HG03045 (cell line): ENCODE data around the gene CHST5.
"Not testable (repeated sequence)": the region's sequence is repeated elsewhere in the genome, so short reads cannot be mapped to it uniquely, and the experiment has no call there.

ENCODE experiments used
- ATAC-seq: cut with Tn5 transposase; IDR thresholded peaks from one replicate; pipeline ENCODE4 v1.9.1; 2021; ENCODE audit warnings: mild to moderate bottlenecking, moderate library complexity; ENCODE audit not compliant: unreplicated experiment

CHST5 gene

DNA sequence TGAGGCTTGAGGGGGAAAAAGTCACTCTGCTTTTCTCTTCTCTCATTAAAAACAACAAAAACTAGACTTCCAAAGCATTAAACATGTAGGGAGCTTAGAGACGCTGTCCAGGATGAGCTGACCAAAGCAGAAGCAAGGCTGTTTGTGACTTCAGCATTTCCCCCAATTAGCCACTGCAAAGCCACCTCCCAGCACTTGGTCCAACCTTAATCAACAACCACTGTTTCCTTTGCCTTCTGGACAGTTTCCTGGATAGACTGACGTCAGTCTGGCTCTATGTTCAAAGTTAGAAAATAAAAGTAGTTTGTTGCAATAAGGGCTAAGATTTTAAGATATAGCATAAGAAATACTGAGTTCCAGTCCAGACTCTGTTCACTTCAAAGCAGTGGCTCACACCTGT lies 17.0 kb upstream of the CHST5 start:
- ATAC-seq = no peak

DNA sequence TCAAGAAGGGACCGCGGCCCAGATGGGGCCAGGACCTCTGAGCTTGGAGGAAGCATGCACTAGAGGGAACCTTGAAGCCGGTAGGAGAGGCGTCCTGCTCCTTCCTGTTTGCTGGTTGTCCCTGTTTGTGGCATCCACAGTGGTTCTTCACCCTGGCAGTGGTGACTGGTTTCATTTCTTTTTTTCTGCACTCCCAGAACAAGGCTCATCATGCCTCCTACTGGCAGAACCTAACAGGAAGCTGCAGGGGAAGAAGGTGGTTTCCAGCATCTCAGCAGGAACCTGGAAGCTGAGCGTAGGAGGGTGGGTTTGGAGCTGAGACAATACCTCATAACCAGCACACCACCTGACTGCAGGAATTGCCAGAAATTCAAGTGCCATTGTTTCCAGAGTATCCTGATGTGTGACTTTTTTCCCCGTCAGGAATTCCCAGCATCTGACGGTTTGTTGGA lies 14.3 kb upstream of the CHST5 start:
- ATAC-seq = peak; percentile 77

DNA sequence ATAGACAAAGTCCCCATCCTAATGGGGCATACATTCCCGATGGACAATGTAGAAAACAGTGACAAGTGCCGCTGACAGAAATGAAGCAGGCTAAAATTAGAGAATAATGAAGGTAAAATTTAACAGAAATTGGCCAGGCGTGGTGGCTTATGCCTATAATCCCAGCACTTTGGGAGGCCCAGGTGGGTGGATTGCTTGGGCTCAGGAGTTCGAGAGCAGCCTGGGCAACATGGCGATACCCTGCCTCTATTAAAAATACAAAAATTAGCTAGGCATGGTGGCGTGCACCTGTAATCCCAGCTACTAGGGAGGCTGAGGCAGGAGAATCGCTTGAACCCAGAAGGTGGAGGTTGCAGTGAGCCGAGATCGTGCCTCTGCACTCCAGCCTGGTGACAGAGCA lies 12.5 kb upstream of the CHST5 start:
- not testable (repeated sequence) for ATAC-seq

DNA sequence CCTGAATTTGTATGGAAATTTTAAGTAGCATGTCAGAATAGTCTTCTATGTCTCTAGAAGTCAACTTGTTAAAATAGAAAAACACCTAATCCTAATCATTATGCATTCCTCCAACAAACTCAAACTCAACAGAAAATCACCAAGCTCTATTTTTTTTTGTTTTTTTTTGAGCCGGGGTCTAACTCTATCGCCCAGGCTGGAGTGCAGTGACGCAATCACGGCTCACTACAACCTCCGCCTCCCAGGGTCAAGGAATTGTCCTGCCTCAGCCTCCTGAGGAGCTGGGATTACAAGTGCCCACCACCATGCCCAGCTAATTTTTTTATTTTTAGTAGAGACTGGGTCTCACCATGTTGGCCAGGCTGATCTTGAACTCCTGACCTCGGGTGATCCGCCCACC lies 10.4 kb upstream of the CHST5 start:
- ATAC-seq = no peak

DNA sequence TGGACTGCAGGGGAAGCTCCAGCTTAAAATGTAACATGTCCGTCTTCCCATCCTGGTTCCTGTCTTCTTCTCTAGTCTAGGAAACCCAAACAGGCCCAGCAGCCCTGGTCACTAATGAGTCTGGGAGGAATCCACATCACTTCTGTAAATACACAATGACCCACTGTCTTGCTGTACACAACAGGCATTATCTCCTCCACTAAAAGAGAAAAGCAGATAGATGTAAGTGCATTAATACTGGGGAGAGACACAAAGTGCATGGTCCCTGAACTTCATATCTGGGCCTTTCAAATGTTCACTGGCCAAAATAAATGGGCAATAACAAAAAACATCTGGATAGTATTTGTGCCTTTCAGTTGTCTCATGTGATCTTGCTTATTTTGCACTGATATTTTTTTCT lies 10.0 kb upstream of the CHST5 start:
- not testable (repeated sequence) for ATAC-seq

DNA sequence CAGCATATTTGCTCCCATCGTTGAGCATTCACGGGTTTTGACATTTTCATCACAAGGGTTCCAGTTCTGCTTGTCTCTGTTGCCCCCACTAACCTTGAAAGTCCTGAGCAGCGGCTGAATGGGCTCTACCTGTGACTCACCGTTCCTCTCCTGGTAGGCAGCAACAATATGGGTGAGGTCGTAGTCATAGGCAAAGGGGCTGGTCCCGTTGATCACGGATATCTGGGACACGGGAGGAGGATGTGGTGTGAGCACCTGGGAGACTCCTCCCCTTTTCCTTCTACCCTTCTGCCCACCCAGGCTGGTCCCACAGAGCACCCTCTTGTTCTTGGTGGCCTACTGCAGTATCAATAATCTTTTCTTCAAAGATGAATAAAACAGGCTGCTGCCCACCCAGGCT lies 6.6 kb upstream of the CHST5 start:
- not testable (repeated sequence) for ATAC-seq

DNA sequence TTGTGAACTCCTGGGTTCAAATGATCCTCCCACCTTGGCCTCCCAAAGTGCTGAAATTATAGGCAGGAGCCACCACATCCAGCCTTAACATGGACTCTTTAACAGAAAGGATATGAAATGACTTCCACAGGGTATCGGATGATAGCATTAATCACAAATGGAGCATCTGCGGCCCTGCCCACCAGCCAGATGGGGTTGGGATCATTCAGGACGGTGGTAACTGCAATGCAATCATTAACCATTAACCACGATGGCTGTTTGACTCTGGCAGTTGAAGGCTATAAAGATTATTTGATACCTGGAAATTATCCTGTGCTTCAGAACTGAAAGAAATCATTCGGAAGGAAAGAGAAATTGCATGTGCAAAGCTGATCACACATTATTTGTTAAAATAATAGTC lies 5.3 kb upstream of the CHST5 start:
- ATAC-seq = no peak

DNA sequence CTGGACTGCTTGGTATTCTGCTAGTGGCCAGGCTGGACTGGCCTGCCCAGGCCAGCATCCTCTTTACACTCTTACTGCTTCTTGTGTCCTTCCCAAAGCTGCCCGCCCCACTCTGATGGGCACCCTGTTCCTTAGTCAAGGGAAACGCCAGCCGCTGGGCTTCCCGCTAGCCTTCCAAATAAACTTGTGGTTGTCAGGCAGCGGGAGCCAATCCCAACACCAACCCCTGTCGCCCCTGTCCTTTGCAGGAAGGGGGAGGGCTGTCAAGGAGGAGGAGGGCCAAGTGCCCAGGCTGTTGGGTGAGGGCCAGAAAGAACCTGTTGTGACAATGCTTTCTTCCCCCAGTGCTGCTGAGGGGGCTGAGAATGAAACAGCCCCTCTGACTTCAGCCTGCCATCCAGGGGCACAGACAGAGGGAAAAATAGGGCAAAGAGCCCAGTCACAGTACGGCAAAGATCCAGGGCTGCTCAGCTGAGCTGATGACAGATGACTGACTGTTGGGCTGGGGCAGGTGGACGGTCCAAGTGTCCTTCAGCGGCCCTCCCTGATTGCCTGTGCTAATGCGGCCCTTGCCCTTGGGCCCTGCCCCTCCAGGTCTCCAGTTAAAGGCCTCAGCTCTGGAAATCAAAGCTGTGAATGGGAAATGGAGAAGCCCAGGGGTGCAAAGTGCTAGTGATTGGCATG lies 3.1 kb upstream of the CHST5 start:
- ATAC-seq = not testable (repeated sequence)

DNA sequence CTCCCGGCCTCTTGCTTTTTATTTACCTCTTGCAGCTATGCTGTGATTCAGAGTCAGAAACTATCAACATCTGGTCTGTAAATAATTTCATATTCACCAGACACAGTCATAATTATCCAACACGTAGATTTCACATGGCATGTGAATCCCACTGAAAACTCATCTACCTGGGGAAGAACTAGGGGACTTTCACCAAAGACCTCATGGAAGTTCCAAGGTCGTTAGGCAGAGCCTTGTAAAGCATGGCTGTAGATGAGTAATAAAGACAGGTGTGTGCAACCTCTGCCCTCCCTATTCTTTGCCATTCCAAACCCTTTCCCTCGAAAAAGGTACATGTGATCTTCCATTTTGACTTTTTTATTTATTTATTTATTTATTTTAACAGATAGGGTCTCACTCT lies 1.9 kb upstream of the CHST5 start:
- ATAC-seq = no peak

DNA sequence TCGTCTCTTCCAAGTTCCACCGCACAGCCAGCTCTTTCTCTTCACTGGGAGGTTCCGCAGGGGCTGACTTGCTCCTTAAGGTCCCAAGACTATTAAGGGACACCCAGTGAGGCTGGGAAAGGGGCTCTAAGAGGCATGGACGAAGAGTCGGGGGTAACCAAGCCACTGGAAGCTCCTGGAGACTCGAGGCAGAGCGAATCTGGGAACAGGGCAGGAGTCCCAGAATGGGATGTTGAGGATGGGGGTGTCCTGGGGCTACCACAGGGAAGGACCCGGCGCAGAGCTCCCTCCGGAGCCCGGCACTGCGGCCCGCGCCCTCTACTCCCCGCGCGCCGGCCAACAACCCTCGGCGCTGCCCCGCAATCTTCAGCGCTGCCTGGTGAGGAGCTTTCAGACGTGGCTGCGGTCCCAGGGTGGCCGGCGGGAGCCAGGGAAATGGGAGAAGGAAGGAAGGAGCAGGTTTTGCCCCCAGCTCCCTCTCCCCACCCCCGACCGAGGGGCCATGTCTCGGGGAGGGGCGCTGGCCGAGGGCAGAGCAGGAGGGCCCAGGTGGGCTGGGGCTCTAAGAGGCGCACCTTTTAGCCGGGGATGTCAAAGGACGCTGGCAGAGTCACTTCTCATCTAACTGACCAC lies 581 bp downstream of the CHST5 start:
- no peak for ATAC-seq

DNA sequence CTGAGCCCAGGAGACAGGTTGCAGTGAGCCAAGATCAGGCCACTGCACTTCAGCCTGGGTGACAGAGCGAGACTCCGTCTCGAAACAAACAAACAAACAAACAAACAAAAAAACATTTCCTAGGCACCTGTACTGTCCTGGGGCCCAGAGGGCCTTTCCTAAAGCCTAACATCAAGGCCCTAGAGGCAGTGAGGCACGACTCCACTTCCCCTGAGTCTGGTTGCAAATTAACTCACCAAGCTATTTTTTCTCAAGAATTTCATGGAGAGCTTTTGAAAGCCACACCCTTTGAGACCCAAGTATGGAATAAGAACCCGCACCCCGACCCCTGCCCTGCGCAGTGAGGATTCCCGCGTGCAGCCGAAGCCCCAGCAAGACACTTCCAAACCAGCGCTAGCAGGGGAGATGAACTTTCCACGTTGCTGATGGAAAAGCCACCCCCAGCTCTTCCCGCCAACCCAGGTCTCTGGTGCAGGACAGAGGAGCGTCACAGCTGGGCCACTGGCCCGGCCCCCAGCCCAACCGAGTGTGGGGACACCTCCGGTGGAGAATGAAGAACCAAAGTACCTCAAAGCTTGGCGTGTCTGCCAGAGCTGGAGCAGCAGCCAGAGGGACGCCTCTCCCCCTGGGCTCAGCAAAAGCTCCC lies 1.2 kb downstream of the CHST5 start:
- no peak for ATAC-seq

DNA sequence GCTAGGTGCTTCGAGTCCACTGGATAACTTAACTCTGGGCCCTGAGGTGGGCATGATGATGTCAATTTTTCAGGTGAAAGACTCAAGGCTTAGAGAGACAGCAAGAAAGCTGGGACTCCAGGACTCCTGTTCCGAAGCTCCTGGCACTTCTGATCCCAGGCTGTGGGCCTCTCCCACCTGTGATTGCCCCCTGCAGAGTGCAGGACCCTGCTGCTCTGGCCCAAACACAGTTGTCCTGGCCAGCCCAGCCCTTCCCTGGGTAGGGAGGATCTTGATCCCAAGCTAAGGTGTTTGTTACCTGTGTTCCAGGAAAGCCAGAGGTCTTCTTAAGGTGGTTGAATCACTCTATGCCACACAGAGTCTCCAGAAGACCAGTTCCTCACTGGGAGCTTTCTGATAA lies 3.1 kb downstream of the CHST5 start:
- no peak for ATAC-seq

DNA sequence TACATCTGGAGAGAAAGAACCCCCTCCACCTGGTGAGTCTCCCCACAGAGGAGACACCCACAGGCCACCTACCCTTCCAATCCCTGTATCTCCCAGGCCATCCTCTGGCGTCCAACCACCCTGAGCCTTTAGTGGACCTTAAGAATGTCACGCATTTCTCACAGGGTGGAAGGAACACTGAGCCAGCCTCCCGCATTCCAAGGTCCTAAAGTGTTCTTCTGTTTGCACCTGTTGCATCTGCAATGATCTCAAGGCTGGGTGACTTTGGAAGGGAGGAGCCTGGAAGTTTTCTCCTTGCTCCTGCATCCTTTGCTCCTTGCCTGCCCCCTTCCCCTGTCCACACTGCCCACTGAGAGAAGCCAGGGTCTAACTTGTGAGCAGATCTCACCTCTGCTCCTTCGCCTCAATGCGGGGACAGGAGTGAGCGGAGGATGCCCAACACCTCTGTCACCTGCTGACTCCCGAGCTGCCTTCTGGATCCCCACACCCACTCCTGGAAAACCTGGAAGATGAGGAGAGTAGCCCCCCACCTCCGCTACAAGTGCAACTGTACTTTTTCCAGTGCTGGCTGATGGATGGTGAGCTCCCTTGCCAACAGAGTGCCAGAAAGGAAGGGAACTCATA lies 3.7 kb downstream of the CHST5 start:
- ATAC-seq = no peak

DNA sequence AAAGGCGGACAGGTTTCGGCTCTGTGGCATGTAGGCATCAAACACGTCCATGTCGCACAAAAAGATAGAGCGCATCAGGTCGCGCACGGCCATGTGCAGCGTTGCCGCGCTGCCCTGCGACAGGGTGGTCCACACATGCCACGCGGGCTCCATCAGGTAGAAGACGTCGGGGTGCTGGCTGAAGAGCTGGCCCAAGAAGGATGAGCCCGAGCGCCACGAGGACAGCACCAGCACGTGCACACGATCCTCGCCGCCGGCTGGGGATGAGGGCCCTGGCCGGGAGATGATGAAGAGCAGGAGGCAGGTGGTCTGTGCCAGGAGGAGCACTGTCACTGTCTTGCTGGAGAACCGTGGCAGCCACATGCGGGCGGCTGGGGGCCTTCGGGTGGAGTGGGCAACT lies 5.9 kb downstream of the CHST5 start:
- ATAC-seq = no peak

DNA sequence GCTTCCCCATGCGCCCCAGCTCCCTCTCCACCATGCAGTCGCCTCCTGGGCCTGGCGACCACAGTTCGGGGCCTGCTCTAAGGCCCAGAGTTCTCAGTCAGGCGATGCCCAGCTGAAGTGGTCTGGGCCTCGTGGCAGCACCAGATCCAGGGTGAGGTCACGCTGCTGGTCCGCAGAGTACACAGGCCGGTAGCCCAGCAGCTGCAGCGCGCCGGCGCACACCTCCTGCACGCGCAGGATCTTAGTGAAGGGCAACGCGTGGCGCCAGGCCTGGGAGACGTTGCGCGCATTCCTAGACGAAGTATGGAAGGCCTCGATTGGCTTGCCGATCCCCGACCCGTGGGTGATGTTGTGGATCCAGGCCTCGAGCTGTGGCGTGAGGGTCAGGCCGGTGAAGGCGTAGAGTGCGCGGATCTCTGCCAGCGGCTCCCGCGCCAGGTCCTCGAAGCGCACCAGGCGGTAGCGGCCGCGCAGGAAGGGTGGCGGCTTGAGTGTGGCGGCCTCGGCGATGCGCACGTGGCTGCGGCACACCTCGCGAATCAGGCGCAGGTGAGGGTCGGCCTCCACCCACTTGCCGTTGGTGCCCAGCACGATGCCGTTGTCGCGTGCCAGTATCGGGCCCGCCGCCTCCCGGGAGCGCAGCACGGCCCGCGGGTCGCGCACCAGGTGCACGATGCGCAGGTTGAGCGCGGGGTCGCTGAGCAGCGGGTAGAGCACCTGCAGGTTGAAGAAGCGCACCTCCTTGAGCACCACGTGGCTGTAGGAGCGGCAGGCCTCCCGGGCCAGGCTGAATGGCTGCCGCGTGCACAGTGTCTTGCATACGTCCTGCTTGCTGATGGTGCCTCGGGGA lies 6.6 kb downstream of the CHST5 start:
- no peak for ATAC-seq

DNA sequence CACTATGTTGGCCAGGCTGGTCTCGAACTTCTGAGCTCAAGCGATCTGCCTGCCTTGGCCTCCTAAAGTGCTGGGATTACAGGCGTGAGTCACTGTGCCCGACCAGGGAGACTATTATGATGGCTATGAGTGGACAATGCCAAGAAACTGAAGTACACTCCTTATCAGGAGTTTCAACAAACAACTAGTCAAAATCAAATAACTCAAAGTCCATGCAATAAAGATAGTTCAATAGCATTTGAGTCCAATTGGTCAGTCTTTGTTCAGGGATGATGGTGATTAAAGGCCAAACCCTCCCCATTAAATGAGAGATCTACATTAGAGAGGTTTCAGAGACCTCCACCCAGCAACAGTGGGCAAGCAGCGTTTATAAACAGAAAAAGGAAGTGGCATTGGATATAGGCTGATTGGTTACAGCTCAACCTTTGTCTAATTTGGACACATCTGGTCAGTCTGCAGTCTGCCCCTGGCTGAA lies 8.0 kb downstream of the CHST5 start:
- no peak for ATAC-seq

DNA sequence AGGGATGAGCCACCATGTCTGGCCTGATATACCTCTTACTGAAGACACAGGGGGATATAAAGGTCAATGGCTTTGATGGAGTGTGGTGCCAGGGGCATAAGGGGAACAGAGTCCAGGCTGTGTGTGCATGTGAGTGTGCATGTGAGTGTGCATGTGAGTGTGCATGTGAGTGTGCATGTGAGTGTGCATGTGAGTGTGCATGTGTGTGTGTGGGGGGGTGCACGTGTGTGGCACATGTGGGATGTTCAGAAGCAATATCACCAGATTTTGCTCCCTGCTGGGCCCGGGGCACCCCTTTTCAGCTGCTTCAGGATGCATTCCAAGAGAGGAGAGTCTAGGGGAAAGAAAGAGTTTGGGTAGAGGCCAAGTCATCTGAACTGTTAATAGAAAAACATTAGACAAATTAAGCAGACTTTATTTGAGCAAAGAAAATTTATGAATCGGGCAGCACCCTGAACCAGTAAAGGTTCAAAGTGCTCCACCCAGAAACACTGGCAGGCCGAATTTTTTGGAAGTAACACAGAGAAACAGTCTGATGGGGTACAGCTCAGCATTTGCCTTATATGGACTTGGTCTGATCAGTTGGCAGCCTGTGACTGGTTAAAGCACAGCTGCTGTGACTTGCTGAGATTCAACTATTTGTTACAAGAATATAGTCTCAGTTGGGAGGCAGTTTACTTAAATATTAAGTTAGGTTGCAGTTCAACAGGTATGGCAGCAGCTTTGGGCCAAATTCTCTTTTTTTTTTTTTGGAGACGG lies 9.7 kb downstream of the CHST5 start:
- ATAC-seq = no peak

DNA sequence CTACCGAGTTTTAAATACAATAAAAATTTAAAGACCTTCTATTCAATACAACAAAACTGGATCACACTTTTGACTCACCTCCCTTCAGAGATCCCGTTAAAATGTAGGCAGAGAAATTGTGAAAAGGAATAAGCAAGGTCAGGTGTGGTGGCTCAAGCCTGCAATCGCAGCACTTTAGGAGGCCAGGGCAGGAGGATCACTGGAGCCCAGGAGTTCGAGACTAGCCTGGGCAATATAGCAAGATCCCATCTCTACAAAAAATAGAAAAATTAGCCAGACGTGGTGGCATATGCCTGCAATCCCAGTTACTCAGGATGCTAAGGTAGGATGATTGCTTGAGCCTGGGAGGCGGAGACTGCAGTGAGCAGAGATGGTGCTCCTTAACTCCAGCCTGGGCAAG lies 16.7 kb downstream of the CHST5 start:
- no peak for ATAC-seq

DNA sequence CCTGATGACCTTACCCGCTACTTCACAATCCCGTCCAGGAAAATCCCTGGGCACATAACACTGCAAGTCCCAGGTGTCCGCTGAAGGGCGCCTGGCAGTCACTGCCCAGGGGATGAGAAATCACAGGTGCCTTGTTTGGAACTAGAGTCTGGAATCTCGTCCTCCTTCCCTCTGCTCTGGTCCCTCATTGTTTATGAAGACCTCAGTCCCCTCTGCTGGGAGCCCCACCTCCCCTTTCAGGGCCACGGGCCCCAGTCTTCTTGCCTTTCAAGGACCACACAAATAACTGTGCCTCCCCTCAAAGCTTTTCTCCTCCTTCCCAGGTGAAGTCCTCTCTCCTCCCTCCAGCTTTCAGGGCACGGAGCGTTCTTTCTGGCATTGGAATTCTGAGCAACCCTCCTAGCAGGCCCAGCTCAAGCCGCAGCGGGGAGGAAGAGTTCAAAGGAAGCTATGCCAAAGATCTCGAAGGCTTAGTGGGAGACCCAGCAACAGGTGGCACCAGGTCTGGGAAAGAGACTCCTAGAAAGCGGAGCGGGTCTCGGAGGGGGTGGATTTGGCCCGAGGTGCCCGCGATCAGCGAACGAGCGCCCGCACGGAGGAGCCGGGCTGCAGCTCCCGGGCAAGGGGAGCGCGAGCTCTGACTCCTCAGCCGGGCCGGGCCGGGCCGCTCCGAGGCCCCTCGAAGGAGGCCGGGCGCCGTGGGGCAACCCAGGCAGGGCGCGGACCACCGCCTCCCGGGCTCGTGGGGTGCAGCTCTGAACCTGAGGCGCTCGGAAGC lies 19.5 kb downstream of the CHST5 start:
- not testable (repeated sequence) for ATAC-seq
